Measurements from ENCODE around the gene WDR33.

Gene WDR33

DNA sequence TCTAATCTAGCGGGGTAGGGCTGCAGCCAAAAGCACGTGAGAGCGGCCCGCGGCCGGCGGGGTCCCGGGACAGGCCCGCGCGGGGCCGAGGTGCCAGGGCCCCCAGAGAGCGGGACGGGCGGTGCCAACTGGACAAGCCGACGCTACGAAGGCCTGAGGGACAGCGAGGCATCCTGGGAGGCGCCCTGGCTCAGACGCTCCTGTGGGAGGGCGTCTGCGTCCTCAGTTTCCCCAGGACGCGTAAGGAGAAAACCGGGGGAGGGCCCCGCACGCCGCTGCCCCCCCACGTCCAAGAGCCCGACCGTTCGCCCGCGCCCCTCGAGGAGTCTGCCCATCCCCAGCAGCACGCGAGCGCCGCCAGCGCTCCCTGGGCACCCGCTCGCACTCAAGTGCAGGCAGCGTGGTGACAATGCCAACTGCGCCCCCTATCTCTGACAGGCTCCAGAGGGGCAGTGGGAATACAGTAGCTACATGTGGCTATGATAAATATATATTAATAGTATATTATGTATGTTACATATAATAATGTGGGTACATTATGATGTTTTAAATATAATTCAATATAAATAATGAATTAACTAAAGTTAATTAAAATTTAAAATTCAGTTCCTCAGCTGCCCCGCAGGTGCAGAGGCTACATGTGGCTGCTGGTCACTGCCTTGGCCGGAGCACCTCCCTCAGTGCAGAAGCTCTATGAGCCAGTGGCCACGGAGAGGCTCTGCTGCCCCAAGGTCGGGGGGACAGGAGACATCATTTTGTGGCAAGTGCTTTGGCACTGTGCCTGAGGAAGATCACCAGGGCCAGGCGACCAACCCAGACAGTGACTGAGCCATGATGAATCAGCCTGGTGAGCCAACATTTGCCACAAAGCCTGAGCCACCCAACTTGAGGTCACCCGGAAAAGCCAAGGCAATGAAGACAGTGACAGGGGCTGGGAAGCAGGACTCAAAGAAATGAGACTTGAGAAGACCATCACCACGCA is 115.2 kb downstream of the WDR33 start:
- DNase-seq (ENCODE audit: low spot score) = no peak

DNA sequence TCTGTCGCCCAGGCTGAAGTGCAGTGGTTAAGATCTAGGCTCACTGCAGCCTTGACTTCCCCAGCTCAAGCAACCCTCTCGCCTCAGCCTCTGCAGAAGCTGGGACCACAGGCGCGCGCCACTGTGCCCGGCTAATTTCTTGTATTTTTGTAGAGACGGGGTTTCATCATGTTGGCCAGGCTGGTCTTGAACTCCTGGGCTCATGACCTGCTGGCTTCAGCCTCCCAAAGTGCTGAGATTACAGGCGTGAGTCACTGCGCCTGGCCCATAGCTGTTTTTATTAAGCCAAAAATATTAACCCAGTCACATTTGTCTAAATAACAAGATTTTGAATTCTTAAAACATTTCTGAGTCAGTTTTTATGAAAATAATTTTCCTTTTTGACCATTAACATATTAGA is 116.0 kb downstream of the WDR33 start:
- DNase-seq (ENCODE audit: low spot score) = no peak

DNA sequence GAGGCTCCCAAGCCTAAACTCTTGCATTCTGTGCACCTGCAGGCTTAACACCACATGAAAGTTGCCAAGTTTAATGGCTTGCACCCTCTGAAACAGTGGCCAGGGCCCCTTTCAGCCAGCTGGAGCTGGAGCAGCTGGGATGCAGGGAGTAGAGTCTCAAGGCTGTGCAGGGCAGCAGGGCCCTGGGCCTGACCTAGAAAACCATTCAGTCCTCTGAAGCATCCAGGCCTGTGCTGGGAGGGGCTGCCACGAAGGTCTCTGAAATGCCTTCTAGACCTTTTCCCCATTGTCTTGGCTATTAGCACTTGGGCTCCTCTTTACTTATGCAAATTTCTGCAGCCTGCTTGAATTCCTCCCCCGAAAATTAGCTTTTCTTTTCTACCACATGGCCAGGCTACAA is 120.3 kb downstream of the WDR33 start:
- no peak for DNase-seq (ENCODE audit: low spot score)

DNA sequence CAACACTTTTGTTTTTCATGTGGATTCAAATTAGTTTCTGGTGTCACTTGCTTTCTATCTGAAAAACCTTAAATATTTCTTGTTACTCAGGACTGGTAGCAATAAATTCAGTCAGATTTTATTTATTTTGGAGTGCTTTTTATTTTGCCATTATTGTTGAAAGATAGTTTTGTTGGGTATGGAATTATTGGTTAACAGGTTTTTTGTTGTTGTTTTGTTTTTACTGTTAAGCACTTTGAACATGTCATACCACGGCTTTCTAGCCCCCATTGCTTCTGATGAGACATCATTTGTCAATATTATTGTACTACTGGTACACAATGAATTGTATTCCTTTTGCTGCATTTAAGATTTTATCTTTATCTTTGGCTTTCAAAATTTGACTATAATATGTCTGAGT is 122.6 kb downstream of the WDR33 start:
- no peak for DNase-seq (ENCODE audit: low spot score)

DNA sequence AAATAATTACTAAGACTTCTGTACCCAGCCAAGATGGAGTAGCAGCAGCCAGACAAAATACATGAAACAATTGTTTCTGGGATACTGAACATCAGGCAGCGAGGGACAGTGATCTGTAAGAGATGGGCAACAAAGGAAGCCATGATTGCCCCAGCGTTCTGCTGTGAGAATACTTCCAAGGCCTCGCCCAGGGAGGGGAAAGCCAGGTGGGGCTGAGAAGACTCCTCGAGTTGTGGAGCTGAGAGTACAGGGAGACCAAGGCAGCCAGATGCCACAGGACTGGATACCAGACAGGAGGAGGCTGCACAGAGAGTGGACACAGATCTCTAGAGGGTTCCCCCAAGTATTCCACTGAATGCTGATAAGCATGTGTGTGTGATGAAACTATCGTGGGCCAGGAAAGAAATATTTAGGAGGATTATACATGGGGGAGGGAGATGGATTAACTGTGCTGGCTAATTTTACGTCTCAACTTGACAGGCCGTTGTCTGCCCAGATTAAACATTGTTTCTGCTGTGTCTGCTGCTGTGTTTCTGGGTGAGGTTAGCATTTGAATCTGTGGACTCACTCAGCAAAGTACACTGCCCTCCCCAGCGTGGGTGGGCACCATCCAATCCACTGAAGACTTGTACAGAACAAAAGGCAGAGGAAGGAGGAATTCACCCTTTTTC is 125.4 kb downstream of the WDR33 start:
- DNase-seq (ENCODE audit: low spot score) = no peak

DNA sequence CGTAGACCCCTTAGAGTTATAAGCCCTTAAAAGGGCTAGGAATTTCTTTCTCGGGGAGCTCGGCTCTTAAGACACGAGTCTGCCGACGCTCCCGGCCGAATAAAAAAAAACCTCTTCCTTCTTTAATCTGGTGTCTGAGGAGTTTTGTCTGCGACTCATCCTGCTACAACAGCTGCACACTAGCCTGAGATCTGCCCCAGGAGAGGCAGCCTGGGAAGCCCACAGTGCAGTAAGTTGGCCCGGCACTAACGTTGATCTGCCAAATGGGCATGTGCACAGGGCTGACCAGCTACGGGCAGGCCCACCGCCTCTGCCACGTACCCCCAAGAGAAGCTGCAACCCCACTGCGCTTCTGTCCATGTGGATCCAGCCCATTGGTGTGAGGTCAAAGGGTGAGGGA is 127.2 kb downstream of the WDR33 start:
- DNase-seq (ENCODE audit: low spot score) = no peak

DNA sequence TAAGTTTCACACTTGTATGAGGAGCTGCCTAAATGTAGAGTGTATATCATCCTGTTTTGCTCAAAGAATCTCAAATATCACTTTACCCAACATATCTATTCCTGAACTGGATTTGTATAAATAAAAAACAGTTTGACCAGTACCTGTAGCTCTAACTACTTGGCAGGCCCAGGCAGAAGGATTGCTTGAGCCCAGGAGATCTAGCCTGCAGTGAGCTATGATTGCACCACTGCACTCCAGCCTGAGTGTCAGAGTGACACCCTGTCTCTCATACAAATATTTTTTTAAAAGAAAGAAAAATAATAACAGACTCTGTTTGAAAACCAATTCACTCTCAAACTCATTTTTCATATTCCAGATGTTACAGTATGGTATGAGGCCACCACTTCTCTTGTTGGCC is 127.9 kb downstream of the WDR33 start:
- no peak for DNase-seq (ENCODE audit: low spot score)

DNA sequence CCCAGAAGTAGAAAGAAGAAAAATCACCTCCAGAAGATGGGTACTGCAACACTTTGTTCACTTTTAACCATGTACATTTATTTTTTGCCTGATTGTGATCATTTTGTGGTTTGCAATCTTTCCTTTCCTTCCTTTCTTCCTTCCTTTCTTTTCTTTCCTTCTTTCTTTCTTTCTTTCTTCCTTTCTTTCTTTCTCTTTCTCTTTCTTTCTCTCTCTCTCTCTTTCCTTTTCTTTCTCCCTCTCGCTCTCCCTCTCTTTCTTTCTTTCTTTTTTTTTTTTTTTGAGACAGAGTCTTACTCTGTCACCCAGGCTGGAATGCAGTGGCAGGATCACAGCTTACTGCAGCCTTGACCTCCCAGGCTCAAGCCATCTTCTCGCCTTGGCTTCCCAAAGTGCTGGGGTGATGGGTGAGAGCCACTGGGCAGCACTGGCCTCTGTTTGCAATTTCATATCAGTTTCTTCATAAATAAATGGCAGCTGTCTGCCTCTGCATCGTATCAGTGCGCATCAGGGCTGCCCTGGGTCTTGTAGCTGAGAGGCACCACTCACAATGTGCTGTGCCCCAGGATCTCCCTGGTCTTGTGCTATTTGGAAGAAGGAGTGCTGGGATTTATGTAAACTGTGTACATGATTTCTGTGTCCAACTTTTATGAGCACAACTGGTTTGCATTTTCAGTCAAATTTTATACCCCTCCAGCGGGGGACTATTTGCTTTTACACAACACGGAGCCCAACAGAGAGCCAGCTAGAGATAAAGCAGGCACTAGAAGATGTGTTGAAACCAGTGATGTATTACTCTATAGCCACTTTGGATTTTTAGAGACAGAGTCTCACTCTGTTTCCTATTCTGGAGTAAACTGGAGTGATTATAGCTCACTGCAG is 128.8 kb downstream of the WDR33 start:
- DNase-seq (ENCODE audit: low spot score) = no peak

DNA sequence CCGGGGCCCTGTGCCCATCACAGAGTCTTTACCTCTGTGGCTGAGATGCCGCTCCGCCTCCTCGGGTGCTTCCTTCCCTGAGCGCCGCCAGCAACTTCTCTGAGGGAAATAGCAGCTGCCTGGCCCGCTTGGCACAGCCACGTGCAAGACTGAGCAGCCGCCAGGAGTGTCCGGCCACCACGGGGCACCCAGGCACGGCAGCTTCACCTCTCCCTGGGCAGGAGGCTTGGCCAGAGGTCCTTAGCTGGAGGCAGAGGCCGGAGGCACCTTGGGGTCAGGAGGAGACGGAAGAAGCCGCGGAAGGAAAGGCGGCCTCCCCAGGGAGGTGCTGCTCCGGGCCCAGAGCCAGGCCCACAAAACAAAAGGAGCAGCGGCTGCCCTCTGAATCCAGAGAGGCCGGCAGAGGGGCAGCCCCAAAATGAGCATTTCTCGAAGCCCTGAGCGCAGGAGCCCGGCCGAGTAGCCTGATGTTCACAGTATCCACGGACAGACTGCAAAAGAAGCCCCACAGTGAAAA is 129.6 kb downstream of the WDR33 start:
- DNase-seq (ENCODE audit: low spot score) = no peak

DNA sequence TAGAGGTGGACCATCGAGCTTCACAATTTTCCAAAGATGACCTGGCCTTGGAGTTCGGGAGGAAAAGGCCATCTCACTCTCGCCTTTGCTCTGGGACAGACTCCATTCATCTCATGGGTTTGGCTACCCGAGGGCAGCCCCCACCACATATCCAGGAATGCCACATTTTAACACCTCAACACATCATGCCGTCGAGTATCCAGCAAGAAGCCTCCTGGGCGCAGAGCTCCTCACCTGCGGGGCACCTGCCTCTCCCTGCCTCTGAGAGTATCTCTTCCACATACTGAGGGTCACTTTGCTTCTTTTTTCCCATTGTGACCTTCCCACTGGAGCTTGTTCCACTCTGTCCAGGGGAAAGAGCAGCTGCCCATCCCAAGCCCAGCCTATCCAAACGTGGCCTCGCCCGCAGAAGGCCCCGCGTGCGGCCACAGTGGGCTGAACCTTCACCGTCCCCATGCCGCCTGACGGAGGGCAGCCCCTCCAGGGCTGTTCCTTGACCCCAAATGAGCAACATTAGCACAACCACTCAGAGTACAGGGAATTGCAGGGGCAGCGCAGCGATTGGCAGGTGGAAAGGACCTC is 130.2 kb downstream of the WDR33 start:
- no peak for DNase-seq (ENCODE audit: low spot score)

DNA sequence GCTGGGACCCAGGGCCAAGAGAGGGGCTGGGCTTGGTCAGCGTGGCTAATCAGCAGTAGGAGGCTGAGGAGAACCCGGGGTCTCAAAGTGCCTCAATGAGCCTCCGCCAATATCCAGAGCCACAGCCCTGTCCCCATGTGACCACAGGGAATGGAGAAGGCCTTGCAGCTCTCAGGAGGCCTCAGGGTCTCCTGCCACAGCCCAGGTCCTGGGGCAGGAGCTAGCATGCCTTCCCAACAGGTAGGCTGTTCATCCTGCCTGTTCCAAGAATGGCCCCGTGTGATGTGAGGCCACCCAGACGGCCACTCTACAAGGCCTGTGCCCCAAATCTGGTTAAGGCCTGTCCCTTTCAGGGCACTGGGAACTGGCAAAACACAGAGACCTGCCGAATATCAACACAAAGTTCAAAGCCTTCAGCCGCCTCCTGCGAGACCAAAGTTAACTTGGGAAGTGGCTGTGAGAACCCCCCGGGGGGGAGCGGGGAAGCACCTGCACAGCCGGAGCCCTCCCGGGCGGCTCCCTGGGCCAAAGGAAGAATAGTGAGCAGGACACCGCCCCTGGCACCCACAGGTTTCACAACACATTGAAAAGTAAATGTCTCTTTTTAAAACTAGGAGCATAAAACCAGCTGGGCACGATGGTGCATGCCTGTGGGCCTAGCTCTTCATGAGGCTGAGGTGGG is 131.2 kb downstream of the WDR33 start:
- DNase-seq (ENCODE audit: low spot score) = no peak

DNA sequence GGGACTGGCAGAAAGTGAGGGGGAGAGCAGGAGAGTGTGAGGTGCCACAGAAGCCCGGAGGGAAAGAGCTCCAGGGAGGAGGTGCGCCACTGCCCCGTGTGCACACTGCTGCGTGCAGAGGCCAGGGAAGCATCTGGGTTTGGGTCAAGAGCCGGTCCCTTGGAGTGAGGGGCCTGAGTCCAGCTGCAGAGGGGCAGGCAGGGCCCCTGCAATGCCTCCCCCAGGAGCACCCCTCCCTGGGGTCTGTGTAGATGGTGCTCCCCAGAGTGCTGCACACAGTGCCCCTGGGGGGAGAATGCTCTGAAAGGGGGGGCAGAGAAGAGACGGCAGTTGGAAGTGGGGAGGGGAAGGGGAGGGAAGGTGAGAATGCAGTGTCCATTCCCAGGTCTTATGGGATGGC is 132.0 kb downstream of the WDR33 start:
- no peak for DNase-seq (ENCODE audit: low spot score)

DNA sequence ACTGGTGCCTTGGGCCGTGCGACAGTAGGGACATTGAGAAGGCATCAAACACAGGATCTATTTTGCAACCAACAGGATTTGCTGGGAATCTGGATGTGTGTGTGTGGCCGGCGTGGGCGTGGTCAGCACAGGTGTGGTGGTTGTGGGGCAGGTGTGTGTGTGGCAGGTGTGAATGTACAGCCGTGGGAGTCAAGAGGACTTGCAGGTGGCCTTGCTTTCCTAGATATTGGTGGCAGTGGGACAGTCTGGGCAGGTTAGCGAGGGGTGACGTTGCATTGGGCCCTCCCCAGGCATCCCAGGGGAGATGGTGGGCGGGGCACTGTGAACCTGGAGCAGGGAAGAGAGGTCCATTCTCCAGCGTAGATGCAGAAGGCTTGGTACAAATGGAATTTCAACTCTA is 132.4 kb downstream of the WDR33 start:
- peak; percentile 60 for DNase-seq (ENCODE audit: low spot score)

DNA sequence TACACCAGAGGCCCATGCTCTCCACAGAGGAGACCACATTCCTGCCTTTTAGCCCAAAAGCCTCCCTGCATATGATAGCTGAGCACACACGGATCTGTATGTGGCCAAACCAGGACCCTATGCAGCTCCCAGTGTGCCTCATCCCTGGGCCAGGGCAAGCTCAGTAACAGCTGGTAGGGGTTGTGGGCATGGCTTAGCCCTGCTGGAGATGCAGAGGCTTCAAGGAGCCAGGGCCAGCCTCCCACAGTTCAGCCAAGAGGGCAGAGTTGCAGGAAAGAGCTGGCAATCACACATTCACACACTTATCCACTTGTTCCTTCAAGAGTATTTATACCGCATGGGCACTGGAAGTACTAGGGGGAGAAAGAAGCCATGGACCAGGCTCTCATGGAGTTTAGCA is 134.1 kb downstream of the WDR33 start:
- DNase-seq (ENCODE audit: low spot score) = no peak

DNA sequence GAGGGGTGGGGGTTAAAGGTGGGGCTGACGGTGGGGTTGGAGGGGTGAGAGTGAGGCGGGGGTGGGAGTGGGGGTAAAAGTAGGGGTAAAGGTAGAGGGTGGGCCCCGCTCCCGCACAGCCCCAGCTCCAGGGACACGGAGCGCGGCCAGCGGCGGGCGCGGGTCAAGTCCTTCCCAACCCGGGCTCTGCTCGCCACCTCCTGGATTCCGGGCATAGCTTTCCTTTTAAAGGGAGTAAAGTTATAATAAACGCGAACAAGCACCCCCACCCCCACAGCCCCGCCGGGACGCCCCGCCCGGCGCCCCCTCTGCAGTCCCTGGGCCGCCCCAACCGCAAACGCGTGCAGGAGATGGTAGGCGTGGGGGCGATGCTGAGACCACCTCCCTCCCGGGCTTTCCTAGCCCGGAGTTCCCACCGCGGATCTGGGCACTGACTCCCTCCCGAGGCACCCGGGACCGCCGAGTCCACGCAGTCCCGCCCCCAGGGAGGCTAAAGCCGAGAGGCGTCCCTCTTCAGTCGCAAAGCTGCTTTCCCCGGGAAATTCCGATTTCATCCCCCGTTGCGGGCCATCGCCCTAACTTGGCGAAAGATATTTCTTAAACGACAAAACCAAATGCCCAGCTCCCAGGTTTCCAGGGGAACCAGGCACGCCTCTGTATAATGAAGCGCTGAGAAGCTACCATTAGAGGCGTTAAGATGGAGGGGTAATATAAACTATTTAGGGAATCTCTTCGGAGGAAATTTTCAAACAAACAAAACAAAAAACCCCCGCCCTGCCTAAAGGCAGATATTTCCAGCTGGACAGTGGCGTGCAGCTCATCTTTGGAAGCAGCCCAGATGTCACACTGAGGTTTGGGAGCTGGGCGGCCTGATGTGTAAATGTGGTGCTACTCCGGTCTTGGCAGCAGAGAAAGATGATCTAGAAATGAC is 135.4 kb downstream of the WDR33 start, which contains the start of gene LIMS2:
Gene LIMS2, minus strand, starts transcription at position 200 of the 931 bp plus-strand sequence. CDS start 506 bp downstream, outside the sequence.
- DNase-seq (ENCODE audit: low spot score) = peak; percentile 46

DNA sequence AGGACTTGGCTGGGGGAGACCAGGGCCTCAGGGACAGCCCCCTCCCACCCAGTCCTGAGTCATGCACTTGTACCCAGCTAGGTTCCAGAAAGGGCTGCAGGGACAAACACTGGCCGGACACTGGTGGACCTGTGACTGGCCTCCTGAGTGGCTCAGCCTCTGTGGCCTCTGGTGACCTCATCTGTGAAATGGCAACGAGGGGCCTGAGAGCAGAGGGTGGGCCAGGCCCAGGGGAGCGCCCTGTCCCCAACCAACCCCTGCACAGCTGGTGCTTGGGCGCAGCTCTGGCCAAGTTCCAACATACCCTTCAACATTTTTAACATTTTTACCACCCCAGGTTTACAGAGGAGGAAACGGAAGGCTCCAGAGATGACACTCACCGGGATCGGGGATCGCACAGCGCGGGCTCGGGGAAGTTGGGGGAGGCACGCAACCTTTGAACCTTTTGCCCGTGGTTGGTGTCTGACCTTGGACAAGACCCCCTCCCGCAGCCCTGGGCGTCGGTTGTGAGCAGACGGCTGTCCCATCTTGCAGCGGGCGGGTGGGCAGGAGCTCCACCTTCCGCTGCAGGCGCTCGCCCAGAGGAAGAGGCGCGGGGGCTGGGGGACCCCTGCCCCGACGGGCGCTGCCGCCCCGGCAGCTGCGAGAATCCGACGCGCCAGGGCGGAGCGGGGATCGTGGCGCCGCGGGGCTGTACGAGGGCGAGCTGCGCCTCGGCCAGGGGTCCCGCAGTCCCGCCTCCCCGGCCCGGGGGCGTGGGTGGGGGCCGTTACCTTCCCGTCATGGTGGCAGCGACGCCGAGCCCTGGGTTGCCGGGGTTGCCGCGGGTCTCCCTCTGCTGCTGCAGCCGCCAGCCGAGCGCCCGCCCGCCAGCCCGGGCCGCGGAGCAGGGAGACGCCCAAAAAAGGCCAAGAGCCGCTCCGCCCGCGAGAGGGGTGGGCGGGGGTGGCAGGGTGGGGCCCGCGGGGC is 136.4 kb downstream of the WDR33 start:
- DNase-seq (ENCODE audit: low spot score) = no peak

DNA sequence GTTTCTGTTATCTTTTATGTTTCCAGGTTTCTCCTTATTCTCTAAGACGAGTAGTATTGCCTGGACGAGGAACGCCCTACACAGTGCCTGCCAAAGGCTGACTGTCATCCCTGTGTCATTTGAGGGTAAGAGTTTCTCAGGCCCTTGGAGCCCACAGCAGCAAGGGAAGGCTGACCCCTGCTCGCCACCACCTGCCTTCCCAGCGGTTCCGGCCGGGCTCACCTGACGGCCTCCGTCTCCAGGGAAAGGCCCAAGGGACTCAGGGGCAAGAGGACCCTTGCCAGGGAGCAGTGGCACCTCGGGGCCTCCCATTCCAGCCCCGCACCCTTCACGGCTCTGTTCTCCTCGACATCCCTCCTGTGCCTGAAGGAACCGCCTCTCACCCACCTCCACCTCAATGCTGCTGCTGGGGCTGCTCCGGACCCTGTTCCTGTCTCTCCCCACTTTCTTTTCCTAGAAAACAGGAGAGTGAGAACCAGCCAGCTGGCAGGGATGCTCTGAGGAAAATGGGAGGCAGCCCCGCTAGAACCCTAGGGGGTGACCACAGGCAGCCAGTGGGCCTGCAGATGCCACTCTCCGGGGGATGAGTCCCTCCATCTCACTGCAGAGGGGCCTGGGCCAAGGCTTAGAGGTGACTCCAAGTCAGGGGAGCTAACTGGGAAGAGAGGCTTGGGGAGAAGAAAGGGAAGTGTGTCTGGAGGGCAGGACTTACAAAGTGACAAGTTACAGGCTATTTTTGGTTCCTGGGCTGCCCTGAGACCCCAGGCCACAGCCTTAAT is 137.5 kb downstream of the WDR33 start:
- DNase-seq (ENCODE audit: low spot score) = no peak

Measured in SW480 (cell line).